GM12878 (cell line): ENCODE data around the gene ZFYVE19. TPM values are rescaled to one million over a fixed set of nuclear protein-coding genes. Genes with fewer than 3 reads are reported as not detected.

Source experiments
- ATAC-seq: fragments of 200-7000 bp; cut with Tn5 transposase; 3 replicates; pipeline ENCODE4 v1.9.1; 2020; ENCODE audit warnings: mild to moderate bottlenecking, moderate library complexity
- BruUV-seq: library from RNA; stranded (reverse); fragments of 400-500 nt; replicated peaks from 2 replicates; lab custom pipeline; 2021; lab: Mats Ljungman, UMichigan
- CTCF ChIA-PET: fragments of 300-600 bp; sonication (Branson Sonifier 250); formaldehyde crosslinking; extraction: SDS; loops from one replicate; lab custom pipeline; 2021; ENCODE audit warnings: inconsistent platforms; lab: Yijun Ruan, JAX
- POLR2A ChIA-PET: fragments of 350-600 bp; formaldehyde crosslinking; extraction: SDS; loops from one replicate; lab custom pipeline; 2021; ENCODE audit warnings: inconsistent platforms; lab: Charles Lee
- RAD21 ChIA-PET: fragments of 300-600 bp; sonication (Branson Sonifier 250); formaldehyde crosslinking; loops from one replicate; lab custom pipeline; 2023; ENCODE audit warnings: antibody characterized with exemption; ENCODE audit not compliant: unreplicated experiment; lab: Charles Lee
- SMC1A ChIA-PET: fragments of 300-600 bp; sonication (Branson Sonifier 250); formaldehyde crosslinking; loops from one replicate; lab custom pipeline; 2023; ENCODE audit not compliant: unreplicated experiment, uncharacterized antibody; lab: Charles Lee
- DNase-seq: peaks from one replicate; pipeline ENCODE4 v3.0.0-alpha.2; 2011; ENCODE audit warnings: low read depth, low spot score
- FAIRE-seq: peaks from 3 replicates; lab custom pipeline; 2011; peaks lifted over from hg19 to GRCh38; lab: Jason Lieb, UNC
- H2AFZ ChIP-seq: 2 replicates; pipeline ENCODE4 v1.6.0; 2011; ENCODE audit warnings: low read depth, low read length, control low read depth; ENCODE audit not compliant: control insufficient read depth
- H3K27ac ChIP-seq: 2 replicates; pipeline ENCODE4 v1.5.1; 2011; ENCODE audit warnings: control low read depth; ENCODE audit not compliant: control insufficient read depth, insufficient read depth
- H3K27me3 ChIP-seq, 2 experiments: replicated peaks in 1 of 2; 2 replicates each; pipeline versions ENCODE4 v1.6.0 to v1.6.1; 2011; ENCODE audit warnings: low read length in 1 of 2; ENCODE audit not compliant: control insufficient read depth in 2 of 2, insufficient read depth in 2 of 2
- H3K36me3 ChIP-seq, 2 experiments: 2 replicates each; pipeline ENCODE4 v1.5.1; 2011; ENCODE audit warnings: low read length in 1 of 2; ENCODE audit not compliant: control insufficient read depth in 2 of 2, insufficient read depth in 2 of 2
- H3K4me1 ChIP-seq: 2 replicates; pipeline ENCODE4 v1.6.1; 2011; ENCODE audit warnings: mild to moderate bottlenecking, low read length, moderate library complexity, mixed read lengths; ENCODE audit not compliant: control insufficient read depth, insufficient read depth
- H3K4me2 ChIP-seq: 2 replicates; pipeline ENCODE4 v1.6.0; 2011; ENCODE audit warnings: control low read depth; ENCODE audit not compliant: control insufficient read depth, insufficient read depth
- H3K4me3 ChIP-seq: fragments of 200-600 bp; sonication (generic); 2 replicates; pipeline ENCODE4 v1.5.1; 2016
- H3K79me2 ChIP-seq: 2 replicates; pipeline ENCODE4 v1.6.0; 2011; ENCODE audit warnings: low read length; ENCODE audit not compliant: control insufficient read depth, insufficient read depth
- H3K9ac ChIP-seq: 2 replicates; pipeline ENCODE4 v1.8.0; 2011; ENCODE audit warnings: low read length, control low read depth, mixed read lengths; ENCODE audit not compliant: control insufficient read depth, insufficient read depth
- H3K9me3 ChIP-seq: replicated peaks from 3 replicates; pipeline ENCODE4 v1.5.1; 2011; ENCODE audit warnings: mild to moderate bottlenecking, low read length; ENCODE audit not compliant: control insufficient read depth, insufficient read depth
- H4K20me1 ChIP-seq: 2 replicates; pipeline ENCODE4 v1.6.0; 2011; ENCODE audit not compliant: control insufficient read depth, insufficient read depth
- EED ChIP-seq: sonication (generic); IDR thresholded peaks from 2 replicates; pipeline ENCODE4 v1.6.1; 2016; ENCODE audit warnings: antibody characterized with exemption, low read depth
- MEF2A ChIP-seq: IDR thresholded peaks from 2 replicates; pipeline ENCODE4 v1.6.1; 2011; ENCODE audit warnings: low read depth, mild to moderate bottlenecking, low read length, moderate library complexity; ENCODE audit not compliant: insufficient read depth
- POU2F2 ChIP-seq: IDR thresholded peaks from 3 replicates; pipeline ENCODE4 v1.6.1; 2011; ENCODE audit warnings: low read depth, mild to moderate bottlenecking, low read length, borderline replicate concordance
- ZSCAN29 ChIP-seq: fragments of 450-650 bp; IDR thresholded peaks from 2 replicates; pipeline ENCODE4 v1.6.1; 2017; ENCODE audit warnings: mild to moderate bottlenecking, moderate library complexity
- WGBS: methylation state at CpG from one replicate; pipeline ENCODE4 v1.1.6; 2016; ENCODE audit warnings: low lambda C conversion rate; ENCODE audit not compliant: insufficient replicate concordance, insufficient coverage; ENCODE audit errors: missing lambda C conversion rate; 5-methylcytosine and 5-hydroxymethylcytosine counted together
- in situ Hi-C: fragments of 300-500 bp; cut with MboI; formaldehyde crosslinking; loops from 9 replicates; pipeline ENCODE4 v1.14.3; 2018; ENCODE audit warnings: mixed read lengths
- intact Hi-C: fragments of 100-400 bp; cut with micrococcal nuclease; formaldehyde crosslinking; loops from one replicate; pipeline ENCODE4 v1.14.2; 2022; ENCODE audit not compliant: unreplicated experiment
- polyA plus RNA-seq, 11 experiments: library from polyadenylated mRNA; depleted of rRNA in 4 of 11; unstranded in 6 of 11; stranded (reverse) in 5 of 11; fragments of >200 nt; fragmentation: Nextera tagmentation in 4 of 11; fragmentation: Illumina TruSeq in 1 of 11; extraction: Ambion mirVana in 4 of 11; extraction: Trizol in 1 of 11; gene quantifications; 1 replicate in 1 of 11; 2 replicates in 10 of 11; pipeline versions ENCODE4 v1.2.1 to v1.2.3, GENCODE V29; 2011 to 2016; ENCODE audit warnings: inconsistent platforms in 2 of 11, missing spikeins in 2 of 11, low read depth in 1 of 11
- total RNA-seq, 4 experiments: library from RNA; depleted of rRNA in 3 of 4; stranded (reverse); fragments of >200 nt in 3 of 4; fragmentation: Illumina TruSeq in 1 of 4; extraction: Trizol in 1 of 4; gene quantifications; 2 replicates each; pipeline versions ENCODE4 v1.2.1 to v1.2.3, GENCODE V29; 2013 to 2021

ZFYVE19 gene
- total and polyA plus RNA-seq, 10 of the 15 experiments (the other 5 are each of a cell fraction or from before 2014, with no cell fraction given) = 1.7 to 36.3 (median 17.0) TPM

- DNase-seq (no peak), FAIRE-seq (no peak), ATAC-seq (no peak)
- H3K4me2 ChIP-seq = no peak overlapping the region
- BruUV-seq = no TSS peak
- ChIA-PET CTCF (interaction anchor here (1.4 to 3.1 kb wide), 3 partner anchors 15 to 178 kb away, joined by 3 to 17 read pairs (median 9); no protein-coding TSS in a partner anchor), POLR2A (interaction anchor here (0.5 to 1.0 kb wide), 3 partner anchors 9 to 237 kb away, joined by 3 to 6 read pairs (median 3); no protein-coding TSS in a partner anchor), RAD21 (no interaction called here), SMC1A (no interaction called here)
- no peaks in the 10 kb centered on the region for H4K20me1 ChIP-seq
- H3K27me3 ChIP-seq = no peaks in the 10 kb centered on the region
- no peak overlapping the region for H3K4me3 ChIP-seq
- H3K9me3 ChIP-seq = no peaks in the 10 kb centered on the region
- TF ChIP-seq EED = no peak
- TF ChIP-seq POU2F2 = no peak
- TF ChIP-seq MEF2A = no peak
- TF ChIP-seq ZSCAN29 = no peak
- H3K36me3 ChIP-seq = no peaks in the 10 kb centered on the region; a peak in 2 of 4 replicates
- H3K79me2 ChIP-seq = no peaks in the 10 kb centered on the region
- 97% methylated on average over 31 of the region's 32 CpGs for WGBS
- no peak overlapping the region for H3K9ac ChIP-seq
- H3K4me1 ChIP-seq = peaks cover 39% of the 10 kb centered on the region
- H2AFZ ChIP-seq = no peak overlapping the region
- intact Hi-C loops = no loop called here
- no peak overlapping the region for H3K27ac ChIP-seq
- in situ Hi-C loops = no loop called here
Measured at GRCh38 chr15:40766906-40767837, 39.7 kb upstream of the ZFYVE19 start.
